NCI-H2196 (cell line): ENCODE results near the gene SLC38A1.
"Not testable (repeated sequence)": the region's sequence is repeated elsewhere in the genome, so short reads cannot be mapped to it uniquely, and the experiment has no call there.

ENCODE experiments used
- DNase-seq: peaks from one replicate; lab custom pipeline; 2025; ENCODE audit not compliant: unreplicated experiment; lab: John Stamatoyannopoulos, UW

The SLC38A1 gene

DNA sequence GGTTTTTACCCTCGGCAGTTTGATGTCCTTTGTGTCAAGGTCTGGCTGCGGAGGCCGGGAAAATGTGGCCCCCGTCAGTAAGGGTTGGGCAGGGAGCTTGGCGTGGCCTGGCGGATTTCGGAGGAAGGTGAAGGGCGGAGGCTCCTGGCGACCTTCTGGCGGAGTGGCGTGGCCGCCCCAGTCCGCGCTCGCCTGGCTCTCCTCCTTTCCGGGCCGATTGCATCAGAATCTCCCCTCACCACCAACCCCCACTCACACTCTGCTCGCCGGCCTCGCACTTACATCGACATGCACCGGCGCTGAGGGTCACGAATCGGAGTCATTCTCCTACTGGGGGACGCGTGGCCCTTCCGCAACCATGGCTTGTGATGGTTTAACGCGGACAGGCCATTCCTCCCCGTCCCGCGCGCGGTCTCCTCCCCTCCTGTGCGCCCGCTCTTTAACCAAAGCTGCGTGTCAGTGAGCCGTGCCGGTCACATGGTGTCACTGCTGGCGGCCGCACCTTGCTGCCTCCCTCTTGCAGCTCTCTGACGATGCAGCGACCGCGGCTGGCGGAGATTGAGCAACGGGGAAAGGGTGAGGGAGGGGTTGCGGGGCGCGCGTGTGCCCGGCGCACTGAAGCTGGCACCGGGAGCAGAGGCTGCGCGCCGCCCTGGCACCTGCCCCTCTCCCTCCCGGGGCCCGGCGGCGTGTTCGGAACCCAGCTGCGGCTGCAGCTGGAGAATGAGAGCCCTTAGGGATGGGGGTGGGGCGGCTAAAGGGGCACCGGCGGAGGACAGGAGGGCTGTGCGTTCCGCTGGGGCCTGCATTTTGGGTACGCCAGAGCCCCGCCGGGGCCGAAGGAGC lies at the start of gene SLC38A1:
SLC38A1 (minus strand) TSS at position 461 of the 846 bp plus-strand sequence. CDS start 29,243 bp downstream, outside the sequence.
- peak; percentile 90 for DNase-seq

DNA sequence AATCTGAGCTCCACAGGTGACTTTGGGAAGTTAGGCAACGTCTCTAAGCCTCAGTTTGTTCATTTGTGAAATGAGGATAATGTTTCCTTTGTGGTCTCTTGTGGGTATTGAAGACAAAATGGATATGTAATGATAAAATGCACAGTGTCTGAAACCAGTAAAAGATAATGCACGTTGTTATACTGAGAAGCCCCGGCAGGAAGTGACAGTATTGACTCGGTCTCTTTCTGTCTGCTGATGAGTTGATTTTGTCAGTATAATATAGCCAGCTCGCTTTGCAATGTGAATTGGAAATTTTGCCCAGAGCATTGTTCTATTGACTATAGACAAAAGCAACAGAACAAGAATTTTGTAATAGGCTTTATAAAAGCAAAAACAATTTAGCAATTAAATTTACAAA lies 49.2 kb upstream of the SLC38A1 start:
- DNase-seq: no peak

DNA sequence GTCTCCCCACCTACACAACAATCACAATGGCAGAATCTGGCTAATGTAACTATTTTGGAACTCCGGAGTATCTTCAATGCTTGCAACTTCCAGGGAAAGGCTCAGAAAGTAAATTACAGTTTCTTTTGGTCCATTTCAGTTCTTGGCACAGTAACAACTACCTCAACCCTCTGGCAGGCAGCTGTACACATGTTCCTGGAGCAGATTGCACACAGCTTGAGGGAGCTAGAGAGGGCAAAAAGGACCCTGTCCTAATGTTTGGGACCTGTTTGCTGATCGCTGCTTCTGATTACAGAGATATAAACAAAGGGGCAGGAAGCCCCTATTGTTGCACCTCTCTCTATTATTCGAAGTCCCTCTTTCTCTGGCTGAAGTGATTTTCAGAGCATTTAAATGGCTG lies 35.2 kb upstream of the SLC38A1 start:
- DNase-seq: no peak

DNA sequence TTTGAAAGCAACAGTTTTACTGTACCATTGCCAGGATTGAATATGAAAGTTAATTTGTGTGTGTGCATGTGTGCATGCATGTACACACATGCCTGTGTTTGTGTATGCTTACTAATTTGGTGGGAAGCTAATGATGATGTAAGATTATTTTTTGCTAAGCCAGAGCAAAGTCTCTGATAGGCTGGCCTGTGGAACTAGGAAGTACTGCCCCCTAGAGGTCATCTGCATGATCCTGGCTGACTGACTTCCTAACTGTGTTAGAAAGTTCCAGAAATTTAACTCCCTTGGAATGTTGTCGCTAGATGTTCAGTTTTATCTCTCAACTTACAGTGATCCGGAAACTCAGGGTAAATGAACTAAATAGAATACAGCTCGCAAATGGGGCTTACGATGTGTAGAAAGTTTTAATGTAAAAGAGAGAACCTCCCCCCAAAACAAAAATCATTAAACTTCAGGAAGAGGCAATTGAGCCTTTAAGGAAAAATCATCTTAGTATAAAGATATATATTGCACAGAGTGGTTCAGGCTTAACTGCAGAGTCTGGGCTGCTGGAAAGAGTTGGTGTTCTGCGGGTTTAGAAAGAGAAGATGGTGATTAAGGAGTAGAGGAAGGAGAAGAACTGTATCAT lies 34.3 kb upstream of the SLC38A1 start:
- no peak for DNase-seq

DNA sequence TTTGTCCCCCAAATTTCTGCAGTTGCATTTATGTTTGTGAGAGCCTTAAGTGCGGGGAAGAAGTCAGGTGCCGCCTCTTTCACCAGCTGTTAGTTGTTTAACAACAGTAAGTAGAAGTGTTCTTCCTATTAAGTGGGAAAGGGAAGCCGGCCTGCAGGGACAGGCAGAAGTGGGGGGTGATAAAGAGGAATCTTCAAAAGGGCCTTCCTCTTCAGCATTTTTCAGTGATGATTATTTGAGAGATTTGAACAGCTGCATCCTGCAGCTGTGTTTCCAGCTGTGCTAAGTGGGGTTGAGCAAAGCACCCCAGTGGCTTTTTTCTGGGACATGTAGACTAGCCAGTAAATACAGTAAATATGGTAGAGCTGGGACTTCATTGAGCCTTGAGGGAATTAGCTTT lies 32.1 kb upstream of the SLC38A1 start:
- no peak for DNase-seq

DNA sequence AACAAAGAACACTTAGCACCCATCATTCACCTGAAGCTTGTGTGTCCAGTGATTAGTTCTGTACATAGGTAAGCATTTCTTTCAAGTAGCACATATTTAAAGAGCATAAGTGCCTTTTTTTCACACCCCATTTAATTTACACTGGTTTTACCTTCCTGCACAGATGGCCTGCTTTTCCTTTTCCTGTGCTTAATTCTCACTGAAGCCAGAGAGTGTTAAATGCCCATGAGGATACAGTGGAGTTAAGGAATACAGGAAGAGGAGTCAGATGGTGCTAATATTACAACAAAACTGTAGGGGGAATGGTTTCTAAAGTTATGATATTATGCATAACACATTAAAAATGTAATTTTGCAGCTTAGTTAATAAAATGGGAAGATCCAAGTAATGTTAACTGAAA lies 31.0 kb upstream of the SLC38A1 start:
- no peak for DNase-seq

DNA sequence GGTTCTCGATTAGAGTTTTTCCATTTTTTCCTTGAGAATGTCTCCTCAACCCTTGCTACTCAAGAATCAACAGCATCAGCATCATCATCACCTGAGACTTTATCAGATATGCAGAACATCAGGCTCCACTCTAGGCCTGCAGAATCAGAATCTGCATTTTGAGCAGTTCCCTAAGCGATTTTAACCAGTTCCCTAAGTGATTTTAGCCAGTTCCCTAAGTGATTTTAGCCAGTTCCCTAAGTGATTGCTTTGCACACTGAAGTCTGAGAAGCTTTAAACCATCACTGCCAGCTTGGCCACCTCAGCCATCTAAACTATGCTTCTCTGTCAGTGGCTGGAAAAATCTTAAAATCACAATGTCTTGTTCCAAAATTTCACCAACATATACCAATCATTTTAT lies 29.4 kb upstream of the SLC38A1 start:
- DNase-seq: no peak

DNA sequence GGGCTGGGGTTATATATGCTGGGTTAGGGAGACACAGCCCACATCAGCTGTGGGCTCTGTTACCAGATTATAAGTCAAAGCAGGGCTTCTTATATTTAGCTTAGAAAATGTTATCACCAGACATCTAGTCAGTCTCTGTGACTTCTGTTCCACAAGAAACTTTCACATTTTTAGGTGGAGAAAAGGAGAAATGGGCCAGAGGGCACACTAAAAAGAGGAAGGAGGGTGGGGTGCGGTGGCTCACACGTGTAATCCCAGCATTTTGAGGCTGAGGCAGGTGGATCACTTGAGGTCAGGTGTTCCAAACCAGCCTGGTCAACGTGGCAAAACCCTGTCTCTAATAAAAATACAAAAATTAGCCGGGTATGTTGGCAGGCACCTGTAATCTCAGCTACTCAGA lies 28.0 kb upstream of the SLC38A1 start:
- no peak for DNase-seq

DNA sequence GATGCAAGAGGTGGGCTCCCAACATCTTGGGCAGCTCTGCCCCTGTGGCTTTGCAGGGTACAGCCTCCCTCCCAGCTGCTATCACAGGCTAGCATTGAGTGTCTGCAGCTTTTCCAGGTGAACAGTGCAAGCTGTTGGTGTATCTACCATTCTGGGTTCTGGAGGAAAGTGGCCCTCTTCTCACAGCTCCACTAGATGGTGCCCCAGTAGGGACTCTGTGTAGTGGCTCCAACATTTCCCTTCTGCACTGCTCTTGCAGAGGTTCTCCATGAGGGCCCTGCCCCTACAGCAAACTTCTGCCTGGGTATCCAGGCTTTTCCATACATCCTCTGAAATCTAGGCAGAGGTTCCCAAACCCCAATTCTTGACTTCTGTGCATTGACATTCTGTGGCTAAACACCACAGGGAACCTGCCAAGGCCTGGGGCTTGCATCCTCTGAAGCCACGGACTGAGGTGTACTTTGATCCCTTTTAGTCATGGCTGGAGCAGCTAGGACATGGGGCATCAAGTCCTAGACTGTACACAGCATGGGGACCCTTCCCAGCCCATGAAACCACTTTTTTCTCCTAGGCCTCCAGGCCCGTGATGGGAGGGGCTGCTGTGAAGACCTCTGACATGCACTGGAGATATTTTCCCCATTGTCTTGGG lies 24.0 kb upstream of the SLC38A1 start:
- DNase-seq: no peak

DNA sequence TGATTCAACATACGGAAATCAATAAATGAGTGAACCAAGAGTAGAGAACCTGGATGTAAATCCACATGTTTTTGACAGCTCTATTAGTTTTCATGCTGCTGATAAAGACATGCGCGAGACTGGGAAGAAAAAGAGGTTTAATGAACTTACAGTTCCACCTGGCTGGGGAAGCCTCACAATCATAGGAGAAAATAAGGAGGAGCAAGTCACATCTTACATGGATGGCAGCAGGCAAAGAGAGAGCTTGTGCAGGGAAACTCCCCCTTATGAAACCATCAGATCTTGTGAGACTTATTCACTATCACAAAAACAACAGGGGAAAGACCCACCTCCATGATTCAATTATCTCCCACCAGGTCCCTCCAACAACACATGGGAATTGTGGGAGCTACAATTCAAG lies 23.1 kb upstream of the SLC38A1 start:
- not testable (repeated sequence) for DNase-seq

DNA sequence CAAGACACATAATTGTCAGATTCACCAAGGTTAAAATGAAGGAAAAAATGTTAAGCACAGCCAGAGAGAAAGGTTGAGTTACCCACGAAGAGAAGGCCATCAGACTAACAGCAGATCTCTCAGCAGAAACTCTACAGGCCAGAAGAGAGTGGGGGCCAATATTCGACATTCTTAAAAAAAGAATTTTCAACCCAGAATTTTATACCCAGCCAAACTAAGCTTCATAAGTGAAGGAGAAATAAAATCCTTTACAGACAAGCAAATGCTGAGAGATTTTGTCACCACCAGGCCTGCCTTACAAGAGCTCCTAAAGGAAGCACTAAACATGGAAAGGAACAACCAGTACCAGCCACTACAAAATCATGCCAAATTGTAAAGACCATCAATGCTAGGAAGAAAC lies 16.3 kb upstream of the SLC38A1 start:
- DNase-seq: not testable (repeated sequence)

DNA sequence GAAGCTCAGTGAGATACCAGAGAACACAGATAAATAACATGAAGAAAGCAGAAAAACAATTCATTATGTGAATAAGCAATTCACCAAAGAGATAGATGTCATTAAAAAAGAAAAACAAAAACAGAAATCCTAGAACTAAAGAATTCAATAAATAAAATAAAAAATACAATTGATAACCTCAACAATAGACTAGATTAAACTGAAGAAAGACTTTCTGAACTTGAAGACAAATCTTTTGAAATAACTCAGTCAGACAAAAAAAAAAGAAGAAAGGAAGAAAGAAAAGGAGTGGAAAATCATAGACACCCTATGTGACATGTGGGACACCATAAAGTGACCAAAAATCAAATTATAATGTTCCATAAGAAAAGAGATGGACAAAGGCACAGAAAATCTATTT lies 14.0 kb upstream of the SLC38A1 start:
- no peak for DNase-seq

DNA sequence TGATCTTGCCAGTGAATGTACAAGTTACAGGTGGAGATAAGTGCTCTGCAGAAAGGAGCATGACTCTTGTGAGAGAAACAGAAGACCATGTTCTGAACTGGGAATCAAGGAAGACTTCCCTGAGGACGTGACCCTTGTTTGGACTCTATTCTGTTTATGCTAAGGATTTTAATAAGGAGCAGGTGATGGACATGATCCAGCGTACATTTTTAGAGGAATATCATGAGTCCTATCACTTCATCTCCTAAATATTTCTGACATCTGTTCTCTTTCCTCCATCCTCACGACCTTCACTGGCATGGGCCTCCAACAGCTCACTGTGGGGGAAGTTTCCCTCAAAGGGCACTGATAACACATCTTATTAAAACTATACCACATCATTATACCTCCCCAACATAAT lies 7.9 kb upstream of the SLC38A1 start:
- no peak for DNase-seq

DNA sequence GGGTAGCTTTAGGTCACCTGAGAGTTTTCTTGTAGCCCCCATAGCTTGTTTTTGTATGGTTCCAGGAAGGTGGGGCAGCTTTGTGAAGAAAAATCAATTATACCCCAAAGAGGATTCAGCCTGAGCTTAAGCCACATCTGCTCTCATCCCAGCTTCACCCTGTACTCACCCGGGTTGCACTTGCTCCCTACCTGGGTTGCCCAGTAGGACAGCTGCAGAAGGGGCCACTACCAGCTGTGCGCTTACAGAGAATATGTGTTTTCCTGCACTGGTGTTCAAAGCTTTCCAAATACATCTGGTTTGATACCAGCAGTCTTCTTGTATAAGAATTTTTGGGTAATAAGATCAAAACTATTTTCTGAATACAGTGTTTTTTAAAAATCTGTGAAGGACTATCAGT lies 3.0 kb upstream of the SLC38A1 start:
- DNase-seq: no peak

DNA sequence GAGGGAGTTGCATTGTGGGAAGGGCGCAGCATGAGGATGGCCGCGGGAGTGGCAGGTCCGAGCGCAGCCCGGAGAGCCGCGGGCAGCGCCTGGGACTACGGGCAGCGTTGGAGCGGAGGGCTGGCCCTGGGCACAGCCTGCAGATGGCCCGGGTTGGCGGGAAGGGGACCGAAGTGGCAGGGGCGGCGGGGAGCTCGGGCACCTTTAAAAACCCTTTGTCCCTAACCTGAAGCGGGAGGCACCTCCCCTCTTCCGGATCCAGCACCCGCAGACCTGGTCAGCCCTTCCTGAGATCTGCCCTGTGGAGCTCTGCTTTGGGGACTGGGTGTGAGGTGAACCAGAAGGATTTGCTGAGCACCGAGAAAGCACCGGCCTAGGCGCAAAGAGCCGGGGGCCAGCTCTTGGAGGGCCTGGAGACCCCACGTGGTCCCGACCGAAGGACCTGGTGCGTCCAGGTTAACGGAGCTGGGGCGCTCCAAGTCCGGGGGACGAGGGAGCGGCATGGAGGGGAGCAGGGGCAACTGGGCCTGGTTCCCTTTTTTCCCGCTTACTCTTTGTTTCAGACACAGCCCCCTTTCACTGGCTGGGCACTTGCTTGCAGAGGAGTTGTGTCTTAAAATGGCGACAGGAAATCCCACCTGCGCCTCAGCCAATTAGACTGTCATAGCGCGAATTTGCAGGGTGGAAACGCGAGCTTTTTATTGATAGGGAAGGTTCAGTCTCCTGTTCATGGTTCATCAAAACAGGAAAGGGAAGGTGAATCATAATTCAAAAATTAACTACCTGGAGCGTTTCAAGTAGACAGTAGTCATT lies 792 bp upstream of the SLC38A1 start:
- DNase-seq: peak; percentile 33

DNA sequence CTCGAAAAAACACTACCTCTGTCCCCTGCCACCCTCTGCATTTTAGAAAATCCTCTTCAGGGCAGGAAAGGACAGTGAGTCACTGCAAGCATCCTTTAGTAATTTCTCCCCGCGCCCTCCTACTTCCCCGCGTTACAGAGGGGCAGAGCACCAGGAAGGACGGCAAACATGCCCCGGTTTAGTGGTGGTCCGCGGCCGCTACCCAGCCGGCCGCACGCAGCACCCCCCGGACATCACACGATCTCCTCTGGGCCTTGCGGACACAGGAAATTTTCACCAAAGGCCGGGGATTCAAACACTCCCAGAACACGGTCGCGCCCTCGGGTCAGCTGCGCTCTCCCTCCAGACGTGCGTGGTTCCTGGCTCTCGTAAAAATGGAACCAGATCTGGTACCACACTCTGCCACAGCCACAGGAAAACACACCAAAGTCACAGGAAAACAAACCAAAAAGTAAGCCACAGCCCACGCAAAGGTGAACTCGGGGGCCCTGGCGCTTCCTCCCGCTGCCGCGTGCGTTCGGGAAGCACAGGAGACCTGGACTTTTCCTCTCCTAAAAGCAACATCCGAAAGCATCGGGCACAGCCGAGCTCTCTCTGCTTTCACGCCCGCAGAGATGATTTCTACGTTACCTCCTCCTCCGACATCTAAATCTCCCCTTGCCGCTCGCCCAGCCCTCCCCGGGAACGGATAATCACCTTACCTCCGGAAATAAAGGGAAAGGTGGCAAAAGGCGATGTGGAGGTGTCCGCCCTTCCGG lies 839 bp downstream of the SLC38A1 start:
- no peak for DNase-seq

DNA sequence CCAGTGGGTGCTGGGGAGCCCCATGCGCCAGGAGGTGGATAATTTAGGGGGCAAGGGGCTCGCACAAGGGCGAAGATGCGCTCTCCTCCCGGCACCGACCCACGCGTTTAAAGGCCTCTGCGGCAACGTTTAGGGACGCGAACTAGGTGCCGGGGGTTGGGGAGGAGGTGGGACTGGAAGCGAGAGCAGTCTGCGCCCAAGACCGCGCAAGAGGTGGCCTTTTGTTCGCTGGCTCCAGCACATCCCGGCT lies 1.3 kb downstream of the SLC38A1 start:
- no peak for DNase-seq

DNA sequence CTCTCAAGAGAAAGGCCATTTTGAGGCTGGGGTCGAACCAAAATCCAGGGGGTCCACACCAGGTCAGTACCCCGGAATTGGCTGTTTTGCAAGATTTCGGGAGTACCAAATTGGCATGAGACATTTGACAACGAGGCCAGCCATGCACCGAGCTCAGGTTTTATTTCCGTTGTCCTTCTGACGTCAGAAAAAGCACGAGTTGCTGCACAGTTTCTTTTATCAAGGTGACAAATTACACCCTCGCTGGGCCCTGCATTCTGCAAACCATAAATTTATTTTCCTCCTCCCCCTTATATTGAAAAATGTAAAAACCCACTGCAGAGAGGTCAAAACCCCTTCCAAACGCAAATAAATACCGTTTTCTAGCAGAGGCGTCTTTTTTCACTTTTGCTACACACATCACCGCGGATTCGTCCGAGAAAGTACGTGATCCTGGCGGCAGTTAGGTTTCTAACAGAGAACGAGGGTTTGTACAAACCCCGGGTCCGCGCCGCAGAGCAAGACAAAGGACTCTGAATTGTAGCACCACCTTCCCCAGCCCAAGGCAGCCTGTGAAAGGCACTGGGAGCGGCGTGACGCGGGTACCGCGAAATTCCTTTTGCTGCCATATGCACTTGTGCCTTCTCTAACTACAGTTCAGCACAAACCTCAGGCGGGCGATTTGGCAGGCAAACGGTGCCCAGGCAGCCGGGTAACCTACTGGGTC lies 1.8 kb downstream of the SLC38A1 start:
- DNase-seq: peak; percentile 38

DNA sequence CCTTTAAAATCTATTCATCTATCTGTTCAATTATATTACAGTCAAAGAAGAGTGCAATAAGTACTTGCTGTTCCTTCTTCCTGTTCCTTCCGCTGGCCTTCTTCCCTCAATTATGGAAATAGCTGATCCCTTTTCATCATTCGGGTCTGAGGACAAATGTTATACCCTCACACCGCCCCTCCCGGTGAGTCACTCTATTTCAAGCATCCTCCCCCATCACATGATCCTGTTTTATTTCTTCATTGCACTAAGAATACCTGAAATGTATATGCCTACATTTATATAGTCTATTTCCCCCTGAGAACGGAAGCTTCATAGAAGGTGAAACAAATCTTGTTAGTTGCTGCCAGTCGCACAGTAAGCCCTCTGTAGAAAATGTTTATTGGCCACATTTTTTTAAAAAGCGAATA lies 2.5 kb downstream of the SLC38A1 start:
- DNase-seq: no peak

DNA sequence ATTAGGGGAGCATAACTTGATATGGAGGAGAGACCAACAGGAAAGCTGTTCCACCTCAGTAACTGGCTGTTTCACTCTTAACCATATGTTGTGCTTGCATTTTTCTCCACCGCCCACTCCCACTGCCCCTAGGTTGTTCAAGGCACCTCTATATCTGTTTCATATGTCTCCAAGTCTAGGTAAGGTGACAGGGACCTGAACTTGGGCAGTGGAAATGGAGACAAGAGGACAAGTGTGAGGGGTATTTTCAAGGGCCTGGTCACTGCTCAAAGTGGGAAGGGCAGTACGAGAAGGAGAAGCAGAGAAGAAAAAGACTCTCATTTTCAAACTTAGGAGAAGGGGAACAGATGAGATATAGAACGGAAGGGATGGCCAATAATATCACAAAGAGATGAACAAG lies 3.1 kb downstream of the SLC38A1 start:
- DNase-seq: no peak
